GM18498 (cell line): ENCODE data around the gene TRIM8.

Source experiments
- ATAC-seq: cut with Tn5 transposase; IDR thresholded peaks from one replicate; pipeline ENCODE4 v1.9.1; 2021; ENCODE audit warnings: mild to moderate bottlenecking, moderate library complexity; ENCODE audit not compliant: unreplicated experiment

TRIM8 gene, protein sequence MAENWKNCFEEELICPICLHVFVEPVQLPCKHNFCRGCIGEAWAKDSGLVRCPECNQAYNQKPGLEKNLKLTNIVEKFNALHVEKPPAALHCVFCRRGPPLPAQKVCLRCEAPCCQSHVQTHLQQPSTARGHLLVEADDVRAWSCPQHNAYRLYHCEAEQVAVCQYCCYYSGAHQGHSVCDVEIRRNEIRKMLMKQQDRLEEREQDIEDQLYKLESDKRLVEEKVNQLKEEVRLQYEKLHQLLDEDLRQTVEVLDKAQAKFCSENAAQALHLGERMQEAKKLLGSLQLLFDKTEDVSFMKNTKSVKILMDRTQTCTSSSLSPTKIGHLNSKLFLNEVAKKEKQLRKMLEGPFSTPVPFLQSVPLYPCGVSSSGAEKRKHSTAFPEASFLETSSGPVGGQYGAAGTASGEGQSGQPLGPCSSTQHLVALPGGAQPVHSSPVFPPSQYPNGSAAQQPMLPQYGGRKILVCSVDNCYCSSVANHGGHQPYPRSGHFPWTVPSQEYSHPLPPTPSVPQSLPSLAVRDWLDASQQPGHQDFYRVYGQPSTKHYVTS

DNA sequence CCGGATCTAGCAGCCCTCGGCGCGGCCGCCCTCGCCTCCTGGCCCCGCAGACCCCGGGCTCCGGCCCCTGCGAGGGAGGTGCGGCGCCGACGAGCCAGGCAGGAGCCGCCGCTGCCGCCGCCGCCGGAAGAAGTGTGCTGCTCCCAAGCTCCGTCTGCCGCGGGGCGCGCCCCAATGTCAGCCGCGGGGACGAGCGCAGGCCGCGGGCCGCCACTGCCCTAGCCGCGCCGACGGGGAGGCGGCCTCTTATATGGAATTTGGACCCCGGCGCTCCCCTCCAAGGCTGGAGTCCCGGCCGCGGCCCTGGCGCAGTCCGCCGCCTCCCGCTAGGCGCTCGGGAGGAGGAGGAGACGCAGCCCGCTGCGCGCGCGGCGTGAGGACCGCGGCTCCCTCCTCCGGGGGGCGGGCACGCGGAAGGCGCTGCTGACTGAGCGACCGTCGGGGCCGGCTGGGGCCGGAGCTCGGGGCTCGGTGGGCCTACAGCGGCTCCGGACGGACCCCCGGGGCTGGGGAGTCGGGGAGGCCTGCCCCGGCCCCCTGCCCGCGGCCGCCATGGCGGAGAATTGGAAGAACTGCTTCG is at the start of gene TRIM8:
Gene TRIM8 (plus strand): TSS at position 414 of the 580 bp plus-strand sequence. CDS start 139 bp downstream, at position 553.
- ATAC-seq = no peak

DNA sequence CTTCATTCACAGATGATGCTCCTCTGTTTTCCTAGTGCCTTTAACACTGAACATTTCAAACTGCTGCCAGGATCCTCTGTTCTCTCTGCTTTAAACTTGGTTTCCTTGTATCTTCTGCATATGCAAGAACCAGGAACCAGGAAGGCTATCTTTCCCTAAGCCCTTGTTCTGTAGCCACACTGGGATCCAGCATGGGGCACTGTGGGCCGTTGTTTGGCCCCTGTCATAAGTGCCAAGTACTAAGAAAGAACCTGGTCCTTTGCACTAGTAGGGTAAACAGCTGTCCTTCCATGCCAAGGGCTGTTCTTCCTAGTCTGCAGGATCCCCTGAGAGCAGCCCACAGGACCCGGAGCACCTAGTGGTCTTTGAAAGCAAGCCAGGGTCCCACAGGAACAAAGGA is 49.0 kb upstream of the TRIM8 start:
- no peak for ATAC-seq

DNA sequence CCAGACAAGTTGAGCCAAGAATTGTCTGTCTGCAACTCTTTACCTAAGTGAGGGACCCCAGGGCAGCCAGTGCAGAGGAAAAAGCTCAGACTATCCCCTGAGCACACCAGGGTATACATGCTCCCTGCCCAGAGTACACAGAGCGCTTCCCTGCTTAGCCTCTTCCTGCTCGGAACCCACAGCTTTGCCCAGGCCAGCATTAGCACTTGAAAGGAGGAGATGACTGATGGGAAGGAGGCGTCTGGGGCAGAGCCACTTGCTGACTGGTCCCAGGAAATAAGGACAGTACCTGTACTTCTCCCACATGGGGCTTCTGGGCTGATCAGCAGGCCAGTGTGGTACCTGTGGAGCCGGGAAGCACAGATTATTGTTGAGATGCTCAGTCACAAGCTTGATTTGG is 48.4 kb upstream of the TRIM8 start:
- no peak for ATAC-seq

DNA sequence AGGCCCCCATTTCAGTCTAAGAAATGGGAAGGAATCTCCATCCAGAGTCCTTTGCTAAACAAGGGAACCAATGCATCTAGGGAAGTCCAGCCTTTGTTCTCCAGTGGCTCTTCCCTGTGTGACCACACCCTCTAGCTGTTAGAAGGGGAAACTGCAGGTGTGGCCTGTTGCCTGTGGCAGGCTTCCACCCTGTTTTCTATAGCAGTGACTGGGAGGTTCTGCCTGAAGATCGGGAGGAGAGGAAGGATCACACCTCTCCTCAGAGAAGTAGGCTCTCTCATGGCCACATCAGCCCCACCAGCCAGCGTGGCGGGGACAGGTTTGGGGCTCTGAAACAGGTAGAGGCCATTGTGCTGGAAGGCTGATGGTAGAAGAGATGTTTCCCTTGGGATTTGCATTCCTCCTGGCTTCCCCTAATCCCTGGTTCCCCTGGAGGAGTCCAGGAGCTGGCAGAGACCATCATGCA is 47.7 kb upstream of the TRIM8 start:
- ATAC-seq = no peak

DNA sequence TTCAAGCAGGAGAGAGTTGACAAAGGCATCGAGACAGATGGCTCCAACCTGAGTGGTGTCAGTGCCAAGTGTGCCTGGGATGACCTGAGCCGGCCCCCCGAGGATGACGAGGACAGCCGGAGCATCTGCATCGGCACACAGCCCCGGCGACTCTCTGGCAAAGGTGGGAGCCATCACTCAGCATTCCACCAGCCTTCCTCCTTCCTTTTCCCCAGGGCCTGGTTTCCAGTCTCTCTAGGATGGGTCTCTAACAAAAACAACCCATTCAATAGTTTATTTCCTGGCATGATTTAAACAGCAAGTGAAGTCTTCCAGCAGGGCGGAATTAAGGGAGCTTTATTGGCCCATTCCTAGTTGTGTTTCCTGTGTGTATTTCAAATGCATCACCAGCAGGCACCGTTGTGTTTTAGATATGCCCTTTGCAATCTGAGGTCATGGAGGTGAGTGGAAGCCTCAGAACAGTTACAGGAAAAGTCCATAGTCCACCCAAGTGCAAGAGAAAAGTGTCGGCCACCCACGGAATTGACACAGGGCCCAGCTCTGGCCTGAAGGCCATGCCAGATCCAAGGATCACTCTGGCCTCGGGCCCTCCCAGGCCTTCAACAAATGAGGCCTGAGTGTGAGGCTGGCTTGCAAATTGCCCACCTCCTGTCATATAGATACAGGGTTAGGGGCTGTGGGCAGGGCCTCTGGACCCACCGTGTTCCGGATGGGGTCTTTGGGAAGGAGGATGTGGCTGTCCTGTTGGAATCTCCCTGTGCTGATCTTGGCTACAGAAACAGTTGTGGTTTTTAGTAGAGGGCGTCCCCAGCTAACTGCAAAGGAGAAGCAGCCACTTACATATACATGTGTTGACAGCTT is 46.9 kb upstream of the TRIM8 start:
- ATAC-seq = no peak

DNA sequence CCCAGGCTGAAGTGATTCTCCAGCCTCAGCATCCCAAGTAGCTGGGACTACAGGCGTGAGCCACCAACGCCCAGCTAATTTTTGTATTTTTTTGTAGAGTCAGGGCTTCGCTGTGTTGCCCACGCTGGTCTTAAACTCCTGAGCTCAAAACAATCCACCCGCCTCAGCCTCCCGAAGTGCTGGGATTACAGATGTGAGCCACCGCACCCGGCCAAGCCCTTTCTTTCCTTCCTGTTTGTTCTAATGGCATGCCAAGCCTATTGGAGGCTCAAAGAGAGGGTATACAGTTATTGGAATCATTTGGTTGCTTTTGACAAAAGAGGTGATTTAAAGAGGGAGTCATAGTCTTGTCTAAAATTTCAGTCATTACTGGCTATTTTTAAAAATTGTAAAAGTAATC is 46.0 kb upstream of the TRIM8 start:
- ATAC-seq = no peak

DNA sequence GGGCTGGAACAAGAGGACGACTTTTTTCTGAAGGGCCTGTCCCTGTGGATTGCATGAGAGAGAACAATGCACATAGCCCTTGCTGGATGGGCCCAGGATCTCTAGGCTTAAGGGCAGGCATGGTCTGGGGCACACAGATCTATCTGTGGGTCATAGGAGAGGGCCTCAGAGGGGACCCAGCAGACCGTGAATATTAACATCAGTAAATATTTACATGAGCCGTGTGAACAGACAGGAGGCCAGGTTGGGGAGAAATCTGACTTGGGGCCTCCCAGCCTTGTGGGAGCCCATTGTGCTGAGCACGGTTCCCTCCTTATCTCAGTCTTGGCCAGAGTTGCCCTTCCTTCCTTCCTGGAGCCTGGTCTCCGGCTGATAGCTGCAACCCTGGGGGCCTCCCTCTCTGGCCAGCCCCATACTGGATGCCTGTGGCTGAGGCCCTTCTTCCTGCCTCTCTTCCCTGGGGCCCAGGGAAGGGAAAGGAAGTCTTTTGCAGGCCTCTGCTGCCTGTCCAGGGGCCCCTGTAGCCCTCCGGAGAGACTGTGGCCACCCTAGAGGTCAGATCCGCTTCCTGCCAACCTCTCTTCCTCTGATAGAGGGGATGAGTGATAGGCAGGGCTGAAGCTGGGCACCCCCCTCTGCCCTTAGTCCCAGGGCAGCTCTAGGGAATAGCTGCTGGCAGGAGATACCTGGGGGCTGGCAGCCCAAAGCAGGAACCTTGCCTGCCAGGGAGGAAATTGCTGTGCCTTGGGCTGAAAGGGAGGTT is 44.5 kb upstream of the TRIM8 start:
- no peak for ATAC-seq

DNA sequence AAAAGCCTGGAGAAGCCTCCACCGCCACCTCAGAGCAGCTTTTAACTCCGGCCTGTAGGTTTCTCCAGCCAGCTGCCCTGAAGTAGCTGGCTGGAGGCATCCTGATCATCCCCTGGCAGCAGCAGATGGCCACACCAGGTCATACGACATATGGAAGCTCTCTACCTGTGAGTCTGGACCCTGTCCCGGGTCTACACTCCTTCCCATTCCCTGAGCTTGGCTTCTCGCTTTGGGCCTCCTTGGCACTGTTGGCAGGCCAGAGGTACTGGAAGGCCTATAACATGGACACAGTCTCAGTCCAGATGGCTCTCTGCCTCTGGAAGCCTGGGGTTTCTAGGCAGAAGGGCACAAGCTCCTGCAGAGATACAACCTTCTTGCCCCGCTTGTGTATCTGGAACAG is 43.5 kb upstream of the TRIM8 start:
- no peak for ATAC-seq

DNA sequence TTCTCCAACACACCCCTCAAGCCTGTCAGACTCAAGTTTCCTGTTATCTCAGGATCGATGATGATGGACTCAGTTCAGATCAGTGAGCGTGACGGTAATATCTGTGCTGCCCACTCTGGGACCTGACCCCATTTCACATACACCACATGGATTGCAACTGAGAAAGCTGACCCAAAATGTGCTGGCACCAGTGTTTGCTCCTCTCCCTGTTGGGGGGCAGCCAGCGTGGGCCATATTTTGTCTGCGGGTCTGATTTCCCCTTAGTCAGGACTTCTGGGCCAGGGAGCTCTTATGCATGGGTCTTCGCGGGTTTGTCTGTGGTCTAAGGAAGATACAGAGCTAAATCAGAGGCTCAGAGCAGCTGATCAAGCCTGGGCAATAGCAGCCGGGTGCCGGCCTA is 42.6 kb upstream of the TRIM8 start:
- ATAC-seq = no peak

DNA sequence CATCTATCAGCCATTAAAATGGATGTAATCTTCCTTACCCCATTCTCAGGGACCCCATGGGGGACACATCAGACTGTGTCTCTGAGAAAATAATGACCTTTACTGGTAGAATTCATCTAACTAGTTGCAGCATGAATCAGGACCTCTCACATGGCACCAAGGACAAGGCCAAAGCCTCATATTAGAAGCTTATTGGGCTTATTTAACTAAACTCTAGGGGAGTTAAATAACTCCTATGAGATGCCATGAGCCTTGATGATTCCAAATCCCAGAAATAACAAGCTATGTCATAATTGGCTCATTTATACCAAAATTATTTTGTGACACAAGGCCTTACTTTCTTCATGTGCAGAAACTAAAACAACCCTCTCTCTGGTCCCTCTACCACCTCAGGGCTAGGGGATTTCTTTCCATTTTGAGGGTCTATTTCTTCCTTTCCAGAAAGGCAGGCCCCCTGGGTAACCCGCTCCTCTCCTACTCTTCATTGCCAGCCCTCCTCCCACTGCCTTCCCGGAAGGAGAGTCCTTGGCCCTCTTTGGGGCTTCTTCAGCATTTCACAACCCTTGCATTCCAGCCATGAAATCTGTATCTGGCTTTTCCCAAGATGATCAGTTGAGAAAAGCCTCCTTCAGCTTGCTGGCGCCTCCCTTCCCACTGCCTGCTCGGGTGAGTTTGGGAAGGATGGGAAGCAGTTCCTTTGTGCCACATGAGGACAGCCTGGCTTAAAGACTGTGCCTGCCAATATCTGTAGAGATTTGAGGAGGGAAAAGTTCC is 41.8 kb upstream of the TRIM8 start:
- no peak for ATAC-seq

DNA sequence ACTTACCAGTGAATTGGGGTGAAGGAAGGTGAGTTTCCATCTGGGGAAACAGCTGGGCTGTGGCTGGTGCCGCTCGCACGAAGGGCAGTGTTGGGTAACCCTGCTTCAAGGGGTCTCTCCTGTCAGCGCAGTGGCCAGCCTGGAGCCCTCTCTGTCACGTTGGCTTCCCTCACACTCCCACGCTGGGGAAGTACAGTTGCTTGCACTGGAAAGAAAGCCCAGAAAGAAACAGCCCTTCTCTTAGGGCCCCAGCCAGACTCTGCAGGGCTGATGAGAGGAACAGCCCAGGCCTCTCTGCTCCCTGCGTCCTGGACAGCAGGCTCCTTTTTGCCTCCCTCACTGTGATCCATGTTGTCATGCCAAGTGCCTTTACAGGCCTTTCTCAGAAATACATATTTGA is 40.3 kb upstream of the TRIM8 start:
- no peak for ATAC-seq

DNA sequence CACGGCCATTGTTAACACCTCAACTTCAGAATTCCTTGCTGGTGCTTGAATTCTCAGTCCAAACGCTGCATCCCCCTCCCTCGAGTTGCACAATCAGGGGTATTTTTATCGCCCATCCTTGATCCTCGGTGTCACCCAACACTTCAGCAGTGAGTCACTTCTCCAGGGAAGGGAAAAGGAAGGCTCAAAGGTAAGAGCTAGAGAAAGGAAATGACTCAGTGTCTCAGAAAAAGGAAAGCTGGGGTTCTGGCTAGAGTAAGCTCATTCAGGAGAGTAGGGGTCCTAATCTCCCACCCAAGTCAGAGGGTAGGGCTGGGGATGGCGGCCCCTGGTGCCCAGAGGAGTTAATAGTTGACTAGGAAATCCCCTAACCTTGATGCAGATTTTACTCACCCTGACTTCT is 39.8 kb upstream of the TRIM8 start:
- no peak for ATAC-seq

DNA sequence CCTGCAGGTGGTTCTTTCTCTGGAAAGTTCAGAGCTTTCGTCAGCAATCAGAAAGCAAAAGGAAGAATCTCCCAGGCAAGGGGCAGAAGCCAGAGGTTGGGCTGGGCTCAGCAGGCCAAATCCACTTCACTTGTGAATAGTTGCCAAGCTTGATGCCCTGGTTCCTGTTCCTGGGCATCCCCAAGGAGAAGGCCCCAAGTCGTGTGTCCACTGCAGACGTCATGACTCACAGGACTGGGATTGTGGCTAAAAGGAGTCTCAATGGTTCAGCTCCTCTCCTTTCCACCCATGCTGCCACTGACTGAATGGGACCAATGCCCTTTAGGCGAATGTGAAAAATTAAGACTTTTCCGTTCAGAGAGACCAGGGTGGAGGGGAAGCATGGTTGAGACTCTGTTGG is 38.6 kb upstream of the TRIM8 start:
- ATAC-seq = no peak

DNA sequence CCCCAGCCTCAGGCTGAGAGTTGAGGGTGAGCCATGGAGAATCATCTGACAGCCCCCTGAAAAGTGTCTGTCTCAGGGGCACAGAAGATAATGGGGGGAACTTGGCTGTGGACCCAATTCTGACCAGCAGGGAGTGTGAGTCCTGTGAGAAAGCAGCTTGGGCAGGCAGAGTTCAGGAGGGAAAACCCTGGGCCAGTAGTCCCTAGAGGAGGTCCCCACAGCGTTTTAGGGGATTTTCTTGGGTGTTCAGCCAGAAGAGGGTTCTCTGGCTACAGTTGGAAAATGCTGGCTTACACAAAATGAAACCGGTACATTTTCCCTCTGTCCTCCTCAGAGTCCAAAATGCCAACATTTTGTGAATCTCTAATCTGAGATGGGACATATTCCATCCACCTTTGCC is 35.8 kb upstream of the TRIM8 start:
- ATAC-seq = no peak

DNA sequence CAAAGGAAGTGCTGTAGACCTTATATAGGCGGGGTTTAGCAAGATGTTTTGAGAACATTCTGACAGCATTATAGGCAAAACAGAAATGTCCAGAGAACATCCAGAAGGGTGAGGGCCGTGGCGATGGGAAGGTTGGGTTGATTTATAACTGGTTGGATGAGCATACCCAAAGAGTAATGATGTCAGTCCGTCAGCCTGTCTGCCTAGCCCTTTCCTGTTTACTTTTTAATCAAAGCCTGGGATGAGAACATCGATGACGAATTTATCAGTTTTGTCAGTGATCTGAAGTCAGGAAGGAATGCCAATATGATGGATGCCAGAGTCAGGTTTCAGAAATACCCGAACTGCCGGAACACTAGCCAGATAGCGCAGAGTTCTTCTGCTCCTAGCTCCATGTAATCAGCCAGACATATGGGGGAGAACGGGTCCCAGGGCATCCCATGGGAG is 33.8 kb upstream of the TRIM8 start:
- no peak for ATAC-seq

DNA sequence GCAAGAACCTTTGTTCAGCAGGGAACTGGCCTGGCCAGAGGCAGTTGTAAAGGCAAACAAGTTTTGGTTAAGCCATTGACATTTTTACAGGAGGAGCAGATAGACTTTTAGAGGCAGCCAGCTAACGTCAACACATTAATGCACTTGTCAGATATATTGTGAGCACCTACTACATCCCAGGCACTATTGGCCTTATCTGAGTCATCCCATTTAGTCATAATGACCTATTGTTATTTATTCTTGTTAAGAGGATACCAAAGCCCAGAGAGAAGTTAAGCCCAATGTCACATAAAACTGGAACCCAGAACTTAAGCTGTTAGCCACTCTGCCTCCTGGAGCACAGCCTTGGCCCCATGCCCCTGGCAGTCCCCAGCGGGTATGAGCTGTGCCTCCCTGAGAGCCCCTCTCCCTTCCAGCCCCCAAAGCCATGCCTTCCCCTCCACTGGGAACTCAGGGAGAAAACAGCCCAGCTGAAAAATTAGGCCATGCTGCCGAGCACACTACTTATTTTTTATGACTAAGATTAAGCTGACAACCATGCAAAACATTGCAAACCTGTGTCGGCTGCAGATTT is 32.7 kb upstream of the TRIM8 start:
- no peak for ATAC-seq

DNA sequence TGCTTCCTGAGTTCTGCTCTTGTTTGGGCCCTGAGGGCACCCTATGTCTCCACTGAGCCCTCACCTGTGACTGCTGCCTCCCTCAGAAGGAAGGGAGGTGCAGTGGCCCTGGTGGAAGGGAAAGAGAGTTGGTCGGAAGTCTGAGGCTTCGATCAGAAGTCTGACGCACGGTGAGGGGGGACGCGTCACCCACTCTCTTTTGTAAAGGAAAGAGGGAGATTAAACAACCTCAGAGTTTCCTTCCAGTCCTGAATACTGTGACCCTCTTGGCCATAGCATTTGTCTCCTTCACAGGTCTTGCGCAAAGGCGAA is 31.4 kb upstream of the TRIM8 start:
- ATAC-seq = no peak

DNA sequence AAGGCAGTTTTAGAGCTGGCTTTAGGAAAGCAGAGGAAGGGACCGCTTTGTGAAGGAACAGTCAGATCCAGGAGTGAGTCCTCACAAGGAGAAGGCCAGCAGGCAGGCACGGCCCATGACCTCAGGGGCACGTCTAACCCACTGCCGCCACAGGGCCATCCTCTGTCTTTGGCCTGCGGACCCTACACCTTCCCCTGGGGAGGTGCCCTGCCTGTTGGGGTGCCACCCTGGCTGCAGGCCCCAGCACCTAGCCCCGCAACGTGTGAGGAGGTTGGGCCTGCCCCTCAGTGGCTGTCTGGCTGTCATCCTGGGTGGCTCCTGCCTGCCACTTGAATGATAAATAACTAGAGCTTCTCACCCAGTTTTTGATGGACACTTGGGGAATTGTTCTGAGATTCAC is 31.0 kb upstream of the TRIM8 start:
- no peak for ATAC-seq

DNA sequence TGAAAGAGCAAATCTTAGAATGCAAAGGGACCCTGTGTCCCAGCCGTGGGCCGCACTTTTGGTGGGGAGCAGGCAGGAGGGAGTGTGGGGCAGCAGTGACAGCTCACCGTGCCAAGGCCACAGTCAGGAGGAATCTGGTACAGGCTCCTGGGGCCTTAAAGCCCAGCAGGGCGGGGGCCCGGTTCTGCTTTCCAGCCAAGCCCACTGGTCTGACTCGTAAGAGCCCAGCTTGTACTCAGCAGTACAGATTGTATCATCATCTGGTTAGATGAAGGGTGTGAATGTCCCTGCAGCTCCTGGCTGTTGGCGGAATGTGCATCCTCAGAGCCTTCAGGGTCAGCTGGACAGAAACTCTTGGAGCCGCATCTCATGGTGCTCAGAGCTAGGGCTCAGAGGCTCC is 30.5 kb upstream of the TRIM8 start:
- ATAC-seq = no peak

DNA sequence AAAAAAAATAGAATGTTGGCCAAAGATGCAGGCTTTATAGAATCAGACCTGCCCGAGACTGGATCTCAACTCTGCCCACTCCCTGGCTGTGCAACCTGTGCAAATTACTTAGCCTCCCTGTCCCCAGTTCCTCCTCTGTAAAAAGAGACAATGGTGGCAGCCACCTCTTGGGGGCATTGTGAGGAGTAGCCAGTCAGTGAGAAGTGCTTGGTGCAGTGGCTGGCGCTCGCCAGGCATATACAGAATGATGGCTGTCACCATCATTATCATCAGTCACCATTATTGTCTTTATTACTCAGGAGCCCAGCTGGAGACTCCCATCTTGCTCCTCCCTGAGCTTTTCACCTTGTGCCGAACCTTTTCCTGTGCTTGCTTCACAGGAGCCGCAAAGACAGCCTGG is 29.4 kb upstream of the TRIM8 start:
- ATAC-seq = no peak
